ENCODE data around the gene CNDP2. TPM values are rescaled to one million over a fixed set of nuclear protein-coding genes. Genes with fewer than 3 reads are reported as not detected.
"Not testable (repeated sequence)": the region's sequence is repeated elsewhere in the genome, so short reads cannot be mapped to it uniquely, and the experiment has no call there.

CNDP2 gene
- total RNA-seq, 1 donor from 2014 or later, result 198 TPM

GRCh38 chr18:74519320-74520095, 23.3 kb downstream of the CNDP2 start:
- no peak for TF ChIP-seq CTCF (IDR thresholded peaks at IDR 0.05; ENCODE audit: unreplicated experiment)
- H3K4me1 Mint-ChIP-seq, result peaks cover 18% of the 10 kb centered on the region
- H3K36me3 Mint-ChIP-seq, result peaks cover 62% of the 10 kb centered on the region
- H3K27ac Mint-ChIP-seq, result no peak overlapping the region
- no peaks in the 10 kb centered on the region for H3K27me3 Mint-ChIP-seq (ENCODE audit: low read depth)
- no peak overlapping the region for H3K4me3 Mint-ChIP-seq
- peaks cover 15% of the 10 kb centered on the region for H3K9me3 Mint-ChIP-seq
- DNase-seq (ENCODE audit: low spot score in 2 of 2, unreplicated experiment in 2 of 2), result no peak

GRCh38 chr18:74520096-74520833, 24.1 kb downstream of the CNDP2 start:
- Mint-ChIP-seq H3K27me3 (ENCODE audit: low read depth) (no peaks in the 10 kb centered on the region), H3K4me1 (peaks cover 18% of the 10 kb centered on the region), H3K36me3 (peaks cover 58% of the 10 kb centered on the region), H3K9me3 (peaks cover 15% of the 10 kb centered on the region), H3K27ac (no peak overlapping the region), H3K4me3 (no peak overlapping the region)
- no peak for TF ChIP-seq CTCF (IDR thresholded peaks at IDR 0.05; ENCODE audit: unreplicated experiment)
- DNase-seq (ENCODE audit: low spot score in 2 of 2, unreplicated experiment in 2 of 2), result no peak

GRCh38 chr18:74521068-74521725, 25.0 kb downstream of the CNDP2 start:
- Mint-ChIP-seq H3K9me3 (peaks cover 15% of the 10 kb centered on the region), H3K27ac (no peak overlapping the region), H3K27me3 (ENCODE audit: low read depth) (no peaks in the 10 kb centered on the region), H3K36me3 (peaks cover 56% of the 10 kb centered on the region), H3K4me1 (peaks cover 25% of the 10 kb centered on the region), H3K4me3 (no peak overlapping the region)
- DNase-seq (ENCODE audit: low spot score in 2 of 2, unreplicated experiment in 2 of 2), result no peak
- TF ChIP-seq CTCF (IDR thresholded peaks at IDR 0.05; ENCODE audit: unreplicated experiment), result no peak

- peaks cover 51% of the 10 kb centered on the region for H3K36me3 Mint-ChIP-seq
- H3K4me3 Mint-ChIP-seq, result no peak overlapping the region
- peaks cover 27% of the 10 kb centered on the region for H3K4me1 Mint-ChIP-seq
- DNase-seq (ENCODE audit: low spot score in 2 of 2, unreplicated experiment in 2 of 2), result no peak
- no peak for TF ChIP-seq CTCF (IDR thresholded peaks at IDR 0.05; ENCODE audit: unreplicated experiment)
- H3K27ac Mint-ChIP-seq, result no peak overlapping the region
- no peaks in the 10 kb centered on the region for H3K27me3 Mint-ChIP-seq (ENCODE audit: low read depth)
- H3K9me3 Mint-ChIP-seq, result peaks cover 23% of the 10 kb centered on the region
Observed at GRCh38 chr18:74522635-74523548, 26.7 kb downstream of the CNDP2 start.

GRCh38 chr18:74524097-74524496, 27.9 kb downstream of the CNDP2 start:
- DNase-seq (ENCODE audit: low spot score in 2 of 2, unreplicated experiment in 2 of 2), result no peak
- H3K4me1 Mint-ChIP-seq, result peaks cover 27% of the 10 kb centered on the region
- no peak overlapping the region for H3K4me3 Mint-ChIP-seq
- H3K36me3 Mint-ChIP-seq, result peaks cover 42% of the 10 kb centered on the region
- peaks cover 34% of the 10 kb centered on the region for H3K9me3 Mint-ChIP-seq
- peak overlapping the region; percentile 67 for H3K27ac Mint-ChIP-seq
- no peaks in the 10 kb centered on the region for H3K27me3 Mint-ChIP-seq (ENCODE audit: low read depth)
- no peak for TF ChIP-seq CTCF (IDR thresholded peaks at IDR 0.05; ENCODE audit: unreplicated experiment)

- not testable (repeated sequence) for H3K27me3 Mint-ChIP-seq (ENCODE audit: low read depth); H3K27ac Mint-ChIP-seq; DNase-seq (ENCODE audit: low spot score in 2 of 2, unreplicated experiment in 2 of 2); H3K4me3 Mint-ChIP-seq
- Mint-ChIP-seq H3K9me3 (peaks cover 34% of the 10 kb centered on the region), H3K4me1 (peaks cover 27% of the 10 kb centered on the region), H3K36me3 (peaks cover 34% of the 10 kb centered on the region)
Observed at GRCh38 chr18:74524915-74525314, 28.8 kb downstream of the CNDP2 start.

All from mesothelial cell of epicardium (in vitro differentiated cells).